Effector CD8-positive, alpha-beta T cell (primary cell): ENCODE measurements around the gene TEAD4.

Experiments
- DNase-seq: peaks from one replicate; lab custom pipeline; 2025; lab: John Stamatoyannopoulos, UW

TEAD4 gene

DNA sequence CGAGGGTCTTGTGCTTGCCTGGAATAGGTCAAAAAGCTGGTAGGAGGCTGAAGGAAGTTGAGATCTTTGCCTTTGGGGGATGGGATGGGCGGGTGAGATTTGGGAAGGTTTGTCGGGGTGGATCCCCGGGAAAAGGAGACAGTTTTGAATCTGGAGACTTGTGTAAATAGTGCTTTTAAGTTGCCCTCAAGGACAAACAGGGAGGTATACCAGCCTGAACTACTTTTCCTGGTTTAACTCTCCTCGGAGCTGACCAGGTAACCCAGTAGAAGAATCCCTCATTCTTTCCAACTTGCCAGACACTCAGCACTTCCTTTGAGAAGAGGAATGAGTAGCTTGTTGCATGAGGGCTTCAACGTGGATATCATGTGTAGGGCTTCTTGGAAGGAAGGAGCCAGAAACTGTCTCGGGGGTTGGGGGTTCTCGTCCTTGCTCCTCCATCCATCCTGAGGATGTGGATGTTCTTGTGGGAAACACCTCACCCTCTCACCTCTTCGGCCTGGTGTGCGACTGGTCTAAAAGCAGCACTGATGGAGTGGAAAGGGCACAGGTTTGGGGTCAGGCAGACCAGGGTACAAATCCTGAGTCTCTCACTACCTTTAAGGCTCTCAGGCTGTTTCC is 1.9 kb downstream of the TEAD4 start:
- DNase-seq = no peak

DNA sequence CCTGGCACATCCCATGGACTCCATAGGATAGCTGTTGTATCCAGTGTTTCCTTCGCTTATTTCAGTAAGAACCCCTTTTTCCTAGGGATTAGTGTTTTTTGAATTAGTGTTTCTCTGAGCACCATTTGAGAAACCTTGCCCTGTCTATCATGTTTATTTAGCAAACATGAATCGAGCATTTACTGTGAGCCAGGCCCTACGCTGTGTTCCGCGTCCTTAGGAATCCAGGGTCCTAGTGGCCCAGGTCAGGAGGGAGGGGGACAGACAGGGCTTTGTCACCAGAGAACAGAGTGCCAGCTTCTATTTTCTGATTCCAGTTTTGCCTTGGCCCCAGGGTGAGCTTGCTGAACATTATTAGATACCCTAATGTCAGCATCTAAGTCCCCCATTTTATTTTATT is 2.5 kb downstream of the TEAD4 start:
- no peak for DNase-seq

- no peak for DNase-seq
These were observed 4.1 kb downstream of the TEAD4 start for GRCh38 chr12:2963154-2963759.

DNA sequence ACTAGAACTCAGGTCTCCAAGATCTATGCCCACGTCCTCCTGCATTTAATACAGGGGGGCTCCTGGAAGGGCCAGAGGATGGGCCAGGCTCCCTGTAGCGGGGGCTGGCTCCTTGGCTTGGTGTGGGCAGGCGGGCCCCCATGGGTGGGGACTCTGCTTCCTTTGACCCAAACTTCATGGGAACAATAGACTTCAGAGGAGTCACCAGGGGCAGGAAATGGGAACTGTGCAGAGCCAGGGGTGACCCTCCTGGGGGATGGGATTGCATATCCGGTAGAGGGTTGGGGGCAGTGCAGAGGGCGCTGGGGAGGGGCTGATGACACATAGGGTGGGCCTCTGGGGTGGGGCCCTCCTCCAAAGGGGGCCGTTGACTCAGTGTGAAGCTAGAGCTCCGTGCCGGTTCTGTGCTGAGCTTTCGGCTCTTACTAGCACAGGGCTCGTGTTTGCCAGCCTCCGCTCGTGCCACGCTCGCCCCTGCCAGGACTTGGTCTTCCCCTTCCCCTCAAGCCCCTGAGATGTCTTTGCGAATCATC is 4.6 kb downstream of the TEAD4 start:
- no peak for DNase-seq

- no peak for DNase-seq
These were observed 8.5 kb downstream of the TEAD4 start for GRCh38 chr12:2967651-2968050.

GRCh38 chr12:2970744-2971143 is 11.5 kb downstream of the TEAD4 start:
- no peak for DNase-seq

DNA sequence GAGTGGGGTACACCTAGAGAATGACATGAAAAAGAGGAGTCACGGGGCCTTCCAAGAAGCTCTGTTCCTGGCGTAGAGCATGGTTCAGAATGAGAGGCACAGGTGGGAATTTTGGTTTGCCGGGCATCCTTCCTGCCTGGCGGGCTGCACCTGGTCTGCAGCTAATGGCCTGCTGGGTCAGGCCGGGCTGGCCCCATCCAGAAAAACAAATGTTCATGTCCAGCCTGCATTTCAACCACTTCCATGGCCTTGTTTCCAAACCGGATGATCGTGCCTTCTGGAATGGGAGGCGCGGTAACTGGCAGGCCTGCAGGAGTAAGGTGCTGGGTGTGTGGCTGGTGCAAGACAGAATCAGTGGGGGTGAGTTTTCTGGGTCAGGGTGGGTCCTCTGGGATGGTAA is 14.4 kb downstream of the TEAD4 start:
- no peak for DNase-seq

GRCh38 chr12:2974560-2974971 is 15.4 kb downstream of the TEAD4 start:
- DNase-seq = no peak

- no peak for DNase-seq
These were observed 17.4 kb downstream of the TEAD4 start for GRCh38 chr12:2976581-2976996.

DNA sequence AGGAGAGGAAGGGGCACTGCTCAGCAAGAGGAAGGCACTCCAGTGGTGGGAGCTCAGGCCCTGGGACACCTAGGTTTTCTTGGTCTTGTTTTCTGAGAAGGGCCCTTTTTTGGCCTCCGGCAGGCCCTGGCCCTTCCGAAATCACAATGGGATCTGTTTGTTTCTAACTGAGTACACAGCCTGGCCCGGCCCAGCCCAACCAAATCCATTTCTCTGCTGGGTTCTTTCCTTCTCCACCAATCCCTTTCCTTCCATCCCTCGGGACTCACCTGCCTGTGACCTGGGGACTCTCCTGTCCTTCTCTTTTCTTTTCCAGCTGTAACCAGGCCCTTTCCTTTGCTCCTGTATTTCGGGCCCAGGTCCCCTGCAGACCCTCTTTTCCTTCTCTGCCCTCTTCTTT is 18.6 kb downstream of the TEAD4 start:
- DNase-seq = no peak

- DNase-seq = no peak
These were observed 20.6 kb downstream of the TEAD4 start for GRCh38 chr12:2979806-2980205.

GRCh38 chr12:2980630-2981029 is 21.4 kb downstream of the TEAD4 start:
- DNase-seq = no peak

GRCh38 chr12:2982361-2982760 is 23.2 kb downstream of the TEAD4 start:
- DNase-seq = no peak

DNA sequence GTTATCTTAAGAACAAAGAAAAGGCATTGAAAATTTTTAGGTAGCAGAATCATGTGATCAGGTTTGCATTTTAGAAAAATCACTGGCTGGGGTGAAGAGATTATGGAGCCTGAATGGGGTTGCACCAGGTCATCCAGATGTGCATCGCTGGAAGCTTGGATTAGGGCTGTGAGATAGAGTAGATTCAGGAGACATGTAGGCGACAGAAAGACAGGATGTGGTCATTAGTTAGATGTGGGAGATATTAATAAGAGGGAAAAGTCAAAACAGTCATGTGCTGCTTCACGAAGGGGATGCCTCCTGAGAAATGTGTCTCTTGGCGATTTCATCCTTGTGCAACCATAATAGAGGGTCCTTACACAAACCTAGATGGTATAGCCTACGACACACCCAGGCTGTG is 25.1 kb downstream of the TEAD4 start:
- no peak for DNase-seq

DNA sequence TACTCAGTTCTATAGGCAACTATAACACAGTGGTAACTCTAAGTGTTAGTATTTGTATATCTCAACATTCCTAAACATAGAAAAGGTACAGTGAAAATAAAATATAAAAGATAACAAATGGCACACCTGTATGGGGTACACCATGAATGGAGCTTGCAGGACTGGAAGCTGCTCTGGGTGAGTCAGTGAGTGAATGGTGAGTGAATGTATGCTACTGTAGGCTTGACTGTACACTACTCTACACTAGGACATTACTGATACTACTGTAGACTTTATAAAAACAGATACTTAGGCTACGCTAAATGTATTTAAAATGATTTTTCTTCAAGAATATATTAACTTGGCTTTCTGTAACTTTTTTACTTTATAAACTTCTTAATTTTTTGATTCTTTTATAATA is 25.5 kb downstream of the TEAD4 start:
- DNase-seq = no peak

GRCh38 chr12:2986876-2987275 is 27.7 kb downstream of the TEAD4 start:
- DNase-seq = no peak

DNA sequence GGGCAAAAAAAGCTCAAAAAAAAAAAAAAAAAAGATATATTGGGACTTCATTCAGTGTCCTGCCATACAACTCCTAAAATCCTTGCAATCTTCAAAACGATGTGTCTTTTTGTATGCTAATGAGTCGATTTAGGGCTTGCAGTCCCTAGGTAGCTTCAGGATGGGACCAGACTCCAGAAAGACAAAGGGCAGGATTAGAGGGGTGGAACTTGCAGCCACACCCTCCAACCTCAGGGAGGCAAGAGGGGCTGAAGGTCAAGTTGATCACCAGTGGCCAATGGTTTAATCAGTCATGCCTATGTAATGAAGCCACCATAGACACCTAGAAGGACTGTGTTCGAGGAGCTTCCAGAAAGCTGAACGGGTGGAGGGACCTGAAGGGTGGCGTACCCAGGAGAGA is 29.3 kb downstream of the TEAD4 start:
- no peak for DNase-seq

DNA sequence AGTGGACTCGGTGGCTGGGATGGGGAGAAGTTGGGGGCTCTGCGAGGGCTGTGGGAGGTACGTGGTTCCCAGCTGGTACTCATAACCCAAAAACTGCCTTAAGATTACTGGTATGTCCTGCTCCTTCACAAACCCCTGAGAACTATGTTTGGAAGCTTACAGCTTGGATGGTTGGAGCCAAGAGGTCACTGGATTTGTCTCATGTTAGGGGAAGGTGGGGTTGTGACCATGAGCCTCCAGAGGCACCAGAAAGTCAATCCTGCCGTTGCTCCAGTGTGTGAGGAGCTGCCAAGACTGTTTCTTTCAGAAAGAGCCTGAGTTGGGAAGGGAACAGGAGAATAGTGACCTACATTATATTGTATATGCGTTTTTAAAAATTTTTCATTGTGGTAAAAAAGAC is 33.5 kb downstream of the TEAD4 start:
- no peak for DNase-seq

- DNase-seq = no peak
These were observed 38.9 kb downstream of the TEAD4 start for GRCh38 chr12:2997989-2998670.

DNA sequence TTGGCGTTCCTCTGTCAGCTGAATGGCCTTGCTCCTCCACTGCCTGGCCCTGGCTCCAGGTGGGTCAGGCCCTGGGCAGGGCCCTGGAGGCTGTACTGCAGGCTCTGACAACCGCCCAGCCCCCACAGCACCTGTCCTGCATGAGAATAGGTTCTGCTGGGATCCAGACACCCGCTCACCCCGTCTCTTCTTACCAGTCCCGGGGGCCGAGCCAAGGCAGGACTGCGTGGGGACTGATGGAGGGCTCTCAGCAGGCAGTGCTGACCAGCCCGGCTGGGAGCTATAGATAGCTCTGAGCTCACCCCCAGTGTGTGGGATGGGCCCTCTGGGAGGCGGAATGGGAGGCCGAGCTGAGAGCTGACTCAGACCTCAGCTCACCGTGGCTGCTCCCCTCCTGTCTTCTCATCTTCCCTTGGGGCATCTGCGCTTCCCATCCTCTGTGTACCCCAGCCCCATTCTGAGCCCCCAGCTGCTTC is 39.6 kb downstream of the TEAD4 start:
- no peak for DNase-seq

DNA sequence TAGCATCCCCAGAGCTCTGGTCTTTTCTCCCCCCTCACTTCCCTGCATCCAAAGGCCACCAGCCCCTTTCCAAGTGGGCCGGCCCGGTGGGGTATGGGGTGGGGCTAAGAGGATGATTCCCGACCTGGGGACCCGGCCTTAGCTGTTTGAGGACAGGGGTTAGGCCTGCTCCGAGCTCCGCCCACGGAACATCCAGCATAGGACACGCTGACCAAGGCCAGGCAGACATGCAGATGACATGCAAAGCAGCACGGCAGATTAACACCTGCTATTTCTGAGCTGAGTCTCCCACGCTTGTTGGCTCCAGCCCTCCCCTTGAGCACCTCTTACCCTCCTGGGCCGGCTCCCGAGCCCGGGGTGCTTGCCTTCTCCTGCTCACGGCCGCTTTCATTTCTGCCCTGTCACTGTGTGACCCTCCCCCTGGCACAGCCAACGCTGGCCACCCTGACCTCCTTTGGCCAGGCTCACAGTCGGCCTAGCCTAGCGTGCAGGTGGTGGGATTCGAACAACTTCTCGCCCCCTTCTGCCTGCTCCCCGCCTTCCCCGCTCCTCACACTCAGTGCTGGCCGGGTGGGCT is 40.2 kb downstream of the TEAD4 start:
- no peak for DNase-seq

- DNase-seq = no peak
These were observed 41.5 kb downstream of the TEAD4 start for GRCh38 chr12:3000548-3001275.
